SK-N-SH (cell line): ENCODE data around the gene LTBP1. TPM values are rescaled to one million over a fixed set of nuclear protein-coding genes. Genes with fewer than 3 reads are reported as not detected.
A peak's percentile ranks its signal among the peaks of the same experiment; 100 is the strongest.

ENCODE experiments used
- CTCF ChIA-PET: fragments of 300-600, 350-600 bp; formaldehyde crosslinking; extraction: SDS; loops from one replicate; lab custom pipeline; 2021; lab: Yijun Ruan, JAX
- POLR2A ChIA-PET: fragments of 350-600 bp; sonication (Branson Sonifier 250); formaldehyde crosslinking; extraction: SDS; loops from one replicate; lab custom pipeline; 2020; ENCODE audit warnings: antibody characterized with exemption, inconsistent platforms; lab: Yijun Ruan, JAX
- DNase-seq: peaks from one replicate; pipeline ENCODE4 v3.0.0; 2012
- H2AFZ ChIP-seq: fragments of 200-600 bp; sonication (generic); 2 replicates; pipeline ENCODE4 v1.8.1; 2016; ENCODE audit warnings: antibody characterized with exemption, mild to moderate bottlenecking, low read depth
- H3F3A ChIP-seq: fragments of 200-600 bp; sonication (generic); replicated peaks from 2 replicates; pipeline ENCODE3; 2016; ENCODE audit warnings: antibody characterized with exemption, mild to moderate bottlenecking; ENCODE audit not compliant: insufficient read depth
- H3K27ac ChIP-seq, 2 experiments: fragments of 200-500 bp in 1 of 2; fragments of 200-600 bp in 1 of 2; sonication (Bioruptor generic) in 1 of 2; sonication (generic), shearing (Covaris generic) in 1 of 2; 2 replicates each; pipeline versions ENCODE4 v1.5.1 to v1.6.1; 2014 to 2016; ENCODE audit warnings: low read depth in 2 of 2, inconsistent platforms in 1 of 2, low read length in 1 of 2, mild to moderate bottlenecking in 1 of 2, mixed read lengths in 1 of 2
- H3K27me3 ChIP-seq: fragments of 200-600 bp; sonication (generic), shearing (Covaris generic); 2 replicates; pipeline ENCODE4 v1.6.1; 2016; ENCODE audit warnings: mixed run types; ENCODE audit not compliant: insufficient read depth
- H3K36me3 ChIP-seq, 2 experiments: fragments of 200-500 bp in 1 of 2; fragments of 200-600 bp in 1 of 2; sonication (Bioruptor generic) in 1 of 2; sonication (generic) in 1 of 2; replicated peaks in 1 of 2; 2 replicates each; pipeline versions ENCODE3 to v1.5.1; 2014 to 2016; ENCODE audit warnings: low read length in 1 of 2, mild to moderate bottlenecking in 1 of 2; ENCODE audit not compliant: insufficient read depth in 2 of 2, control insufficient read depth in 1 of 2
- H3K4me1 ChIP-seq, 2 experiments: fragments of 200-500 bp in 1 of 2; fragments of 200-600 bp in 1 of 2; sonication (Bioruptor generic) in 1 of 2; sonication (generic), shearing (Covaris generic) in 1 of 2; 2 replicates each; pipeline versions ENCODE4 v1.5.1 to v1.6.1; 2014 to 2016; ENCODE audit warnings: low read depth in 1 of 2, low read length in 1 of 2, mixed run types in 1 of 2; ENCODE audit not compliant: insufficient read depth in 2 of 2, control insufficient read depth in 1 of 2
- H3K4me2 ChIP-seq: fragments of 200-600 bp; sonication (generic), shearing (Covaris generic); 2 replicates; pipeline ENCODE4 v1.6.1; 2017; ENCODE audit warnings: mixed run types
- H3K4me3 ChIP-seq, 2 experiments: fragments of 200-500 bp in 1 of 2; fragments of 200-600 bp in 1 of 2; sonication (Bioruptor generic) in 1 of 2; sonication (generic), shearing (Covaris generic) in 1 of 2; 2 replicates each; pipeline versions ENCODE4 v1.5.1 to v1.8.1; 2014 to 2016; ENCODE audit warnings: low read depth in 2 of 2, inconsistent platforms in 1 of 2, low read length in 1 of 2, mild to moderate bottlenecking in 1 of 2, mixed read lengths in 1 of 2, moderate library complexity in 1 of 2
- H3K79me2 ChIP-seq: fragments of 200-600 bp; sonication (generic); 2 replicates; pipeline ENCODE4 v1.8.1; 2017; ENCODE audit warnings: mild to moderate bottlenecking; ENCODE audit not compliant: insufficient read depth
- H3K9ac ChIP-seq: fragments of 200-600 bp; sonication (generic); 2 replicates; pipeline ENCODE4 v1.6.1; 2017; ENCODE audit warnings: mixed run types
- H3K9me2 ChIP-seq: fragments of 200-600 bp; sonication (generic); 2 replicates; pipeline ENCODE4 v1.6.1; 2017; ENCODE audit warnings: mixed run types
- H3K9me3 ChIP-seq: fragments of 200-600 bp; sonication (generic); 2 replicates; pipeline ENCODE4 v1.6.1; 2017; ENCODE audit warnings: mixed run types, mild to moderate bottlenecking, moderate library complexity
- H4K20me1 ChIP-seq: fragments of 200-600 bp; sonication (generic); 2 replicates; pipeline ENCODE4 v1.6.1; 2017; ENCODE audit warnings: mild to moderate bottlenecking, mixed run types; ENCODE audit not compliant: insufficient read depth
- EZH2phosphoT487 ChIP-seq: fragments of 200-600 bp; sonication (generic); IDR thresholded peaks from 2 replicates; pipeline ENCODE4 v1.6.1; 2017; ENCODE audit warnings: low read depth, mixed run types, mild to moderate bottlenecking, antibody characterized with exemption, moderate library complexity, borderline replicate concordance
- FOSL2 ChIP-seq: IDR thresholded peaks from 2 replicates; pipeline ENCODE4 v1.4.0; 2012; ENCODE audit warnings: low read depth, mild to moderate bottlenecking, moderate library complexity, borderline replicate concordance
- FOXJ3 ChIP-seq: sonication (generic); formaldehyde crosslinking; IDR thresholded peaks from 2 replicates; pipeline ENCODE4 v1.5.1; 2020; ENCODE audit warnings: mild to moderate bottlenecking, missing genetic modification reagents
- FOXM1 ChIP-seq: IDR thresholded peaks from 2 replicates; pipeline ENCODE4 v1.4.0; 2012; ENCODE audit warnings: low read depth, mild to moderate bottlenecking
- GATA2 ChIP-seq: sonication (generic); formaldehyde crosslinking; IDR thresholded peaks from 2 replicates; pipeline ENCODE4 v1.5.0; 2020; ENCODE audit warnings: mild to moderate bottlenecking, missing genetic modification reagents
- JUND ChIP-seq: IDR thresholded peaks from 2 replicates; pipeline ENCODE4 v1.4.0; 2012
- MXI1 ChIP-seq: IDR thresholded peaks from 2 replicates; pipeline ENCODE4 v1.6.1; 2012; ENCODE audit warnings: mild to moderate bottlenecking, low read depth, low read length, improper control_type of control experiment
- NRF1 ChIP-seq: IDR thresholded peaks from 2 replicates; pipeline ENCODE4 v1.6.1; 2012; ENCODE audit warnings: low read depth, mild to moderate bottlenecking, low read length
- RFX5 ChIP-seq: IDR thresholded peaks from 2 replicates; pipeline ENCODE4 v1.6.1; 2012; ENCODE audit warnings: mild to moderate bottlenecking, improper control_type of control experiment, low read length
- RXRA ChIP-seq: IDR thresholded peaks from 2 replicates; pipeline ENCODE4 v1.4.0; 2012; ENCODE audit warnings: low read depth, mild to moderate bottlenecking, borderline replicate concordance
- TCF12 ChIP-seq: IDR thresholded peaks from 2 replicates; pipeline ENCODE4 v1.4.0; 2012
- TEAD4 ChIP-seq: IDR thresholded peaks from 2 replicates; pipeline ENCODE4 v1.4.0; 2012; ENCODE audit warnings: mild to moderate bottlenecking, borderline replicate concordance; ENCODE audit not compliant: insufficient read depth
- WGBS: methylation state at CpG from one replicate; pipeline ENCODE4 v1.1.6; 2017; ENCODE audit warnings: low lambda C conversion rate; 5-methylcytosine and 5-hydroxymethylcytosine counted together
- polyA plus RNA-seq, 3 experiments: library from polyadenylated mRNA; depleted of rRNA; stranded (reverse); fragments of >200 nt; gene quantifications; 2 replicates each; pipeline ENCODE4 v1.2.3, GENCODE V29; 2012
- TF ChIP-seq, protein P1 (sequence below): fragments of 150-350 bp; IDR thresholded peaks from 2 replicates; pipeline ENCODE4 v1.6.1; 2016; ENCODE audit warnings: mild to moderate bottlenecking, low read depth, low read length
- TF ChIP-seq, protein P2 (sequence below): IDR thresholded peaks from 2 replicates; pipeline ENCODE4; 2012

Gene LTBP1
- polyA plus RNA-seq, 1 of the 3 experiments (the other 2 are of a cell fraction): 467 TPM

DNA sequence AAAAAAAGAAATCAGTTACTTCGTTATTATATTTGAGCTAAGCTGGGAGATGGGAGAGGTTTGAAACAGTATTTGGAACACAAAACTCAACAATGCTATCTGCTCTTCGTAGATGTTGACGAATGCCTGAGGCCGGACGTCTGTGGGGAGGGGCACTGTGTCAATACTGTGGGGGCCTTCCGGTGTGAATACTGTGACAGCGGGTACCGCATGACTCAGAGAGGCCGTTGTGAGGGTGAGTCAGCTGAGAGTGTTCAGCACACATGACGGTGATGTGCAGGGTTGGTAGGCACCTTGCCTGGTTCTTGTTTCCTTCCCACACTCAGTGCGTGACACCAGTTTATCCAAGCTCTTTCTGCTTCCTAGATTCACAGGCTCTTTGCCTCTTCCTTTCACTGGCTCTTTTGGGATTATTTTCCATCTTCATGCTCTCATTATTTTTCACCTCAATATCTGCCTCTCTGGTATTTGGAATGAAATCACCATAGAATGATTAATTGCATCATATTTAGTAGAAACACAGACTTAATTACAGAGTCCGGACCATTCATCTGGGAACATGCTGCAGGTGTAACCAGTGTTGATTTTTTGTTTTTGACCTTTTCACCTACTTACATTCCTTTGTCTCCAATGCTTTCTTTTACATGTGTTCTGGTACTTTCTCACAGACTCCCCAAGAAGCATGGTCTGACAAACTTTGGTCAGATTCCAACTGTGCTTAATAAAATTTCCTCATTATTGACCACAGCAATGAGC lies 329.1 kb downstream of the LTBP1 start (continued):
- TF ChIP-seq, protein P1, sequence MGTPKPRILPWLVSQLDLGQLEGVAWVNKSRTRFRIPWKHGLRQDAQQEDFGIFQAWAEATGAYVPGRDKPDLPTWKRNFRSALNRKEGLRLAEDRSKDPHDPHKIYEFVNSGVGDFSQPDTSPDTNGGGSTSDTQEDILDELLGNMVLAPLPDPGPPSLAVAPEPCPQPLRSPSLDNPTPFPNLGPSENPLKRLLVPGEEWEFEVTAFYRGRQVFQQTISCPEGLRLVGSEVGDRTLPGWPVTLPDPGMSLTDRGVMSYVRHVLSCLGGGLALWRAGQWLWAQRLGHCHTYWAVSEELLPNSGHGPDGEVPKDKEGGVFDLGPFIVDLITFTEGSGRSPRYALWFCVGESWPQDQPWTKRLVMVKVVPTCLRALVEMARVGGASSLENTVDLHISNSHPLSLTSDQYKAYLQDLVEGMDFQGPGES: no peak
- peak; percentile 95 for TF ChIP-seq JUND
- peak; percentile 99 for TF ChIP-seq FOSL2
- no peak for TF ChIP-seq GATA2
- no peak for TF ChIP-seq FOXJ3 (CRISPR knock-in tag)
- TF ChIP-seq RXRA: peak; percentile 61; the same call in 1 of the 2 replicates
- TF ChIP-seq MXI1: no peak
- TF ChIP-seq RFX5: no peak
- TF ChIP-seq, protein P2, sequence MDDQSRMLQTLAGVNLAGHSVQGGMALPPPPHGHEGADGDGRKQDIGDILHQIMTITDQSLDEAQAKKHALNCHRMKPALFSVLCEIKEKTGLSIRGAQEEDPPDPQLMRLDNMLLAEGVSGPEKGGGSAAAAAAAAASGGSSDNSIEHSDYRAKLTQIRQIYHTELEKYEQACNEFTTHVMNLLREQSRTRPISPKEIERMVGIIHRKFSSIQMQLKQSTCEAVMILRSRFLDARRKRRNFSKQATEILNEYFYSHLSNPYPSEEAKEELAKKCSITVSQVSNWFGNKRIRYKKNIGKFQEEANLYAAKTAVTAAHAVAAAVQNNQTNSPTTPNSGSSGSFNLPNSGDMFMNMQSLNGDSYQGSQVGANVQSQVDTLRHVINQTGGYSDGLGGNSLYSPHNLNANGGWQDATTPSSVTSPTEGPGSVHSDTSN: peak; percentile 88
- no peak for TF ChIP-seq NRF1

DNA sequence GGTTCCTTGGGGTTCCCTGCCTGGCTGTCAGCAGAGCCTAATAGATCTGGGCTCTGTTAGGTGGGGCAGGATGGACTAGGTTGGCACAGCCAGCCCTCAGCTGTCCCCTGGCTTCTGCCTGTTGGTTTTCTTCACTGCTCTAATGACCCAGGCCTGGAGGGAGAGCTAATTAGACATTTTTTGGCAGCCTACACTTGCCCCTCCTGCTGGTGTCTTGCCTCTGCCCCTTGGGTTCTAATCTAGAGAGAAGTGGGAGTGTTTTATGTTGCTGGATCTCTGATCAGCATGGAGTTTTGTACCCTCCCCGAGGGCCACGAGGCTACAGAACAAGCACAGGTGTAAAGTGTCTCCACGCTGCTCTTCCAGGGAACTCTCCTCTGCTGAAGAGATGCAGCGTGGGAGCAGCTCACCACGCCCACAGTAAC lies 330.3 kb downstream of the LTBP1 start:
- peaks cover 38% of the 10 kb centered on the region for H3F3A ChIP-seq
- no peak overlapping the region for H3K9ac ChIP-seq
- H2AFZ ChIP-seq: no peak overlapping the region
- peaks cover 58 to 81% of the 10 kb centered on the region in 2 experiments for H3K36me3 ChIP-seq
- peak overlapping the region in 1 of 2 experiments; percentile 91; a peak in 2 of 4 replicates for H3K27ac ChIP-seq
- H3K4me2 ChIP-seq: no peak overlapping the region
- no peaks in the 10 kb centered on the region for H4K20me1 ChIP-seq
- CTCF ChIA-PET: no interaction called here
- no peak overlapping the region for H3K4me3 ChIP-seq
- 71% methylated on average over 5 of the region's 5 CpGs for WGBS
- peaks cover 0 to 4% of the 10 kb centered on the region in 2 experiments; a peak in 3 of 4 replicates for H3K4me1 ChIP-seq
- no peaks in the 10 kb centered on the region for H3K9me2 ChIP-seq
- no peak for DNase-seq
- no peak for TF ChIP-seq FOXM1
- TF ChIP-seq TEAD4: no peak
- no peak for TF ChIP-seq EZH2phosphoT487
- TF ChIP-seq TCF12: no peak
- TF ChIP-seq GATA2: no peak
- no peaks in the 10 kb centered on the region for H3K27me3 ChIP-seq
- POLR2A ChIA-PET: no interaction called here
- H3K79me2 ChIP-seq: no peaks in the 10 kb centered on the region
- H3K9me3 ChIP-seq: no peaks in the 10 kb centered on the region
